ENCODE results near the gene DDX20. TPM values are rescaled to one million over a fixed set of nuclear protein-coding genes. Genes with fewer than 3 reads are reported as not detected.

DDX20 gene
- polyA plus RNA-seq, 5 donors = 15.1 to 22.1 (median 18.7) TPM

GRCh38 chr1:111745675-111746613 is 9.8 kb upstream of the DDX20 start:
- no peak for DNase-seq

- no peak for DNase-seq
These were observed 9.1 kb upstream of the DDX20 start for GRCh38 chr1:111746614-111746999.

GRCh38 chr1:111747282-111747734 is 8.4 kb upstream of the DDX20 start:
- DNase-seq = no peak

- no peak for DNase-seq
These were observed 7.8 kb upstream of the DDX20 start for GRCh38 chr1:111747947-111748346.

GRCh38 chr1:111749628-111750027 is 6.1 kb upstream of the DDX20 start:
- DNase-seq = no peak

GRCh38 chr1:111750856-111751255 is 4.8 kb upstream of the DDX20 start:
- DNase-seq = no peak

- DNase-seq = no peak
These were observed 3.7 kb upstream of the DDX20 start for GRCh38 chr1:111751906-111752575.

GRCh38 chr1:111754984-111755330 is 744 bp upstream of the DDX20 start:
- DNase-seq = peak; percentile 31 to 41

GRCh38 chr1:111756124-111756513 is 418 bp downstream of the DDX20 start:
- no peak for DNase-seq

GRCh38 chr1:111758373-111758772 is 2.7 kb downstream of the DDX20 start:
- DNase-seq = no peak

GRCh38 chr1:111761717-111762116 is 6.0 kb downstream of the DDX20 start:
- DNase-seq = no peak

GRCh38 chr1:111762332-111762731 is 6.6 kb downstream of the DDX20 start:
- no peak for DNase-seq

GRCh38 chr1:111768023-111768422 is 12.3 kb downstream of the DDX20 start:
- DNase-seq = no peak

- DNase-seq = no peak
These were observed 12.9 kb downstream of the DDX20 start for GRCh38 chr1:111768625-111769024.

GRCh38 chr1:111769517-111770146 is 13.9 kb downstream of the DDX20 start:
- peak; percentile 44 to 60 for DNase-seq

- no peak for DNase-seq
These were observed 15.2 kb downstream of the DDX20 start for GRCh38 chr1:111770916-111771315.

GRCh38 chr1:111775966-111776365 is 20.3 kb downstream of the DDX20 start:
- DNase-seq = no peak

- no peak for DNase-seq
These were observed 20.7 kb downstream of the DDX20 start for GRCh38 chr1:111776391-111776790.

- DNase-seq = no peak
These were observed 21.2 kb downstream of the DDX20 start for GRCh38 chr1:111776861-111777260.

- no peak for DNase-seq
These were observed 21.6 kb downstream of the DDX20 start for GRCh38 chr1:111777301-111777700.

GRCh38 chr1:111778066-111778465 is 22.4 kb downstream of the DDX20 start:
- no peak for DNase-seq

GRCh38 chr1:111778541-111779051 is 22.9 kb downstream of the DDX20 start:
- DNase-seq = no peak
